ENCODE data around the gene SCD5.

Gene SCD5

GRCh38 chr4:82718162-82718940 lies 80.2 kb downstream of the SCD5 start:
- no peak for DNase-seq

- no peak for DNase-seq
Observed at GRCh38 chr4:82715731-82716617, 82.6 kb downstream of the SCD5 start.

DNA sequence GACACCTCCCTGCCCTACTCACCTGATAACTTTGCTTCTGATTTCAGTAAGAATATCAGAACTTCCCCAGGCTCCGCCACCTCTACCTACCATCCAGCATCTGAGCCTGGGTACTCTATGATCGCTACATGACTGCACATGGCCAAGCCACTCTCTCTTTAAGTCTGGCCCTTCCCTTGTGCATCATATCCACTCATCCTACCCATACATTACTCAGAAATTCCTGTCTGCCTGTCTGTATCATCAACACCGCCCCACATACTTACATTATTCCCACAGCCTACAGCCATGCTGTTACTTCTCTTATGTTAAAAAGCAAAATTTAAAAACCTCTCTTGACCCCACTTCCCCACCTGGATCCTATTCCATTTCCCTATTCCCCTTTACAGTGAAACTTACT lies 84.7 kb downstream of the SCD5 start:
- DNase-seq: no peak

DNA sequence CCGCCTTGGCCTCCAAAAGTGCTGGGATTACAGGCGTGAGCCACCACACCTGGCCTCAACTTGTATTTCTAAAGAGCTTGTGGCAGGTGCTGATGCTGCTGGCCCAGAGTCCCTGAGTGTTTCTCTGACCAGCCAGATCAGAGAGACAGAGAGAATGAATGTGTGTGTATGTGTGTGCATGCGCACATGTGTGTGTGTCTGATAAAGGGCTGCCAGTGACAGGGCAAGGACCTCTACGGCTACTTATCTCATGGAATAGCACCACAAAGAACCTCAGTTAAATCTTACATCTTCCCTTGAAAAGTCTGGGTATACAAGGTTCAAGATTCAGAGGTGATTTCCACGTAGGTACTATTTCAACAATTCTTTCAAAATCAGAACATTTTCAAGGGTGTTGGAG lies 86.0 kb downstream of the SCD5 start:
- DNase-seq: no peak

- no peak for DNase-seq
Observed at GRCh38 chr4:82711158-82711785, 87.3 kb downstream of the SCD5 start.

DNA sequence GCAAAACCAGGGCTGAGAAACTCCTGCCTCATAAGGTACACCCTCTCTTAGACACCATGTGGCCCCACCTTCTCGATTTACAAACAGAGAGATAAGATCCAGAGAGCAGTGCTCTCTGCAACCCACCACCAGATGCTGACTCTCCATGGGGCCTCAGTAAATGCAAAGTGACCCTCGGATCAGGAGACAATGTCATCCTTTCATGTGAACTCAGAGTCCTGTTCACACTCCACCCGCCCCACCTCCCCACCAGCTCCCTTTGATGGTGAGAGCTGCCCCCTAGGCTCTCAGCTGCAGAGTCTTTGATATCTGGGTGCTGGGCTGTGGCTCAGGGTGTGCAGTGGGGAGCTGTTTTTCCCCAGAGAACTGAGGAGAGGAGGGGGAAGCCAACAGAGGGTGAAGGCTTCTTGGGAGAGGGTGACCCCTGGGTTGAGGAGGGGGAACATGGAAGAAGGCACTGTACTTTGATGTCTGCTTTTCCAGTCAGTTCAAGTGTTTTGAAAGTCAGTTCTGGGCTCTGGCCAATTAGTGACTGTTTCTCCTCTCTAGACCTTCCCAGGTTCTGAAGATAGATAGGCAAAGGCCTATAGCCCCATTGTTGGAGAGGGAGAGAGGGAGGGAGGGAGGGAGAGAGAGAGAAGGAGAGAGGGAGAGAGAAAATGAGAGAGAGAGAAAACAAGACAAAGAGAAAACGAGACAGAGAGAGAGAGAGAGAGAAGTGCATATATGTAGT lies 88.2 kb downstream of the SCD5 start:
- DNase-seq: no peak

DNA sequence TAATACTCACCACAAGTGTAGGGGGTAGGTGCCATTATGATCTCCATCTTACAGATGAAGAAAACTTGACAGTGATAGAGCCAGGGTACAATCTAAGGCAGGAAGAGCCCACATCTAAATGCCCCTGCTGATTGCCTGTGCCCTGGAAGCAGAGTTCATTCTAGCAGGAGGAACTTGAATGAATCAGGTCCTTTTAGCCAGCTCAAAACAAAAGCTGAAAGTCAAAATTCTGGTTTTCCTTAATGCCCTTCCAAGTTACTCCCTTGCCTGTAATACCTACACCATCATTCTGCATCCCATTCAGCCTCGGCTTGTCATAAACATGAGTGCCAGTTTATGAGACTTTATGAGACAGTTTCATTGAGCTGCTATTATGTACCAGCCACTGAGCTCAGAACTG lies 89.6 kb downstream of the SCD5 start:
- DNase-seq: no peak

DNA sequence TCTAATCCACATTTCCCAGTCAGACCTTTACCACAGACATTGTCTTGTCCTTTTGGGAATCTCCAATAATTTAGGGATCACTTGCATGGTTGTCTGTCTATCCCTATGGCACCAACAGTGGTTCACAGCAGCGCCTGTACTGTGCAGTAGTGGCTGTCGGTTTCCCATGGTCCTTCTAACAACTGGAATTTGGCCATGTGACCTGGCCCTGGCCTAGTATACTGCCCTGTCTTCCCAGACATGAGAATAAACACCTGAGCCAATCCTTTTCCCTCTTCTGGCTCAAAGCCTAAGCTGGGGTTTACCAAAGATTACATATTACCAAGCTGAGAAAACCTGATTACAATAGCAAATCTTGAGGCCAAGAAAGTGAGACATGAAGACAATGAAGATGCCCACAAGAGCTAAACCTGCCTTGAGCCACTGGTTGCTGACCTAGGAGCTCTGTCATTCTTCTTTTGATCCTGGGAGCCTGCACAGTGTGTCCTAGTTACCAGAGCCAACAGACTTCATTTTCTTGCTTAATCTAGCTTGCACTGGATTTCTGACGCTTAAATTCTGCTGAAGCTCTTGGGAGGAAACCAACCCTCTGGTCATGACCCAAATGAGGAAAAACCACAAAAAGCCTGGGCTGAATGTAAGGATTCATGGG lies 92.1 kb downstream of the SCD5 start:
- no peak for DNase-seq

- DNase-seq: no peak
Observed at GRCh38 chr4:82705928-82706300, 92.7 kb downstream of the SCD5 start.

DNA sequence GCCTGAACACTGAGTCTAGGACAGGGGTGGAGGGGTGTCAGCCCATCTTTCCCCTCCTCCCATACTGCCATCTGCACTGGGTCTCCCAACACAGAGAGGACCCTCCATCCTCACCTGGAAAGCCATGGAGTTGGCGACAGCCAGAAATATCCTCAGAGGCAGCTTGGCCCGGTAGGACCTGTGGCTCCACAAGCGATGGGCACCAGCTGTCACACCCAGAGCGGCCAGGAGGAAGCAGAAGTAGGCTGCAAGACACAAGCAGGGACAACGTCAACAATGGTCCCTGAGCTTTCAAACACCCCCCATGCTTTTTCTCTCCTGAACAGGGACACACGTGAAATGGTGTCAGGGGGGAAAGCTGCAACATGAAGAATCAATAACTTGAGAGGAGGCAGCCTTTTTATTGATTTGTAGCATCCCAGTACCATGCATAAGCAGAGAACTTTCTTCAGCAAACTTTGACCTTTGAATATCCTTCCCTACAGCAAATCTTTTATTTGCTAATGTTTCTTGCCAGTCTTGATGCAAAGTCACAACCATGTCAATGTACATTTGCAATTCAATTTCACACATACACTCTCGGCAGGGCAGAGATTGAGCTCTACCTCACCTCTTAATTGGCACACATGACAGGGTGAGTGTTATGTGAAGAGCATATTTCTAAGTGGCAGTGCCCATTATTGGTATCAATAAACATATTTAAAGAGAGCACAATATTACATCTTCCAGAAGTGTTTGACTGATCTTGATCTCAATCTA lies 93.2 kb downstream of the SCD5 start:
- no peak for DNase-seq

GRCh38 chr4:82704156-82704555 lies 94.4 kb downstream of the SCD5 start:
- DNase-seq: no peak

GRCh38 chr4:82698412-82698811 lies 100.2 kb downstream of the SCD5 start:
- DNase-seq: no peak

- DNase-seq: no peak
Observed at GRCh38 chr4:82697561-82697960, 101.0 kb downstream of the SCD5 start.

GRCh38 chr4:82696117-82696860 lies 102.3 kb downstream of the SCD5 start:
- DNase-seq: no peak

- no peak for DNase-seq
Observed at GRCh38 chr4:82694892-82695291, 103.7 kb downstream of the SCD5 start.

- DNase-seq: no peak
Observed at GRCh38 chr4:82694046-82694445, 104.5 kb downstream of the SCD5 start.

DNA sequence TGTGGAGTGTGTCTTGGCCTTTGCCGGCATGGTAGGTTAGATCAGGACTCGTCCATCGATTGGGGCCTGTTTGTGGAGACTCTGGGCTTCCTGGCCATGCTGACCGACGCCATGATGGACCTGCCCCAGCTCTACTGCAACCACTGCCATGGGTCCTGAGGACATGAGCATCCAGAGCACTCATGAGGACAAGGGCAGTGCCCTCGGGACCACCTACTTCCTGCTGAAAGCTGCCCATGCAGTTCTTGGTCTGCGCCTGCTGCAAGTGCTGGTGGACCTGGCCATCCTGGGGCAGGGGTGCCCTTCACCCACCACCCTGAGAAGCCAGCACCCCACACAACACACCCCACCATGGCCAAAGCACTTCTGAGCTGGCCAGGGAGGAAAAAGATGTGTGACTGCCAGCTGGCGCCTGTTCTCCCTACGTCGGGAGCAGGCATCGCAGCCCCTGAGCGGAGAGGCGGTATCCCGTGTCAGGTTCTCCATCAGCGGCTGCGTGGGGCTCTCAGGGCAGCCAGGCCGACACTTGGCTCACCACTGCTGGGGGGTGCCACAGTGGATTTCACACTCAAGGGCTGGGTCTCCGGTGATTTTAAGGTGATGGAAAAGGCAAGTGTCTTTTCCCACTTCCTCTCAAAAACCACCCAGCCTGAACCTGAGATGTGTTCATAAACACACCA lies 106.4 kb downstream of the SCD5 start:
- no peak for DNase-seq

- DNase-seq: no peak
Observed at GRCh38 chr4:82691431-82691830, 107.2 kb downstream of the SCD5 start.

GRCh38 chr4:82688091-82688795 lies 110.4 kb downstream of the SCD5 start:
- DNase-seq: no peak

GRCh38 chr4:82687531-82687930 lies 111.1 kb downstream of the SCD5 start:
- DNase-seq: no peak

All from effector CD8-positive, alpha-beta T cell (primary cell).